H1 (cell line): ENCODE data around the gene DUSP23.

Experiments used
- NRF1 ChIP-seq: IDR thresholded peaks from 2 replicates; pipeline ENCODE4 v1.6.1; 2011; ENCODE audit warnings: mild to moderate bottlenecking, low read depth, low read length, improper control_type of control experiment
- TF ChIP-seq, protein P1 (sequence below), 3 experiments: IDR thresholded peaks; 1 replicate in 2 of 3; 2 replicates in 1 of 3; pipeline versions ENCODE4 v1.5.1 to v1.6.1; 2011; ENCODE audit warnings: low read length in 3 of 3, mild to moderate bottlenecking in 3 of 3, inconsistent platforms in 2 of 3, low read depth in 1 of 3, moderate library complexity in 1 of 3; ENCODE audit not compliant: insufficient read depth in 1 of 3; ENCODE audit errors: control extremely low read depth in 1 of 3

DNA sequence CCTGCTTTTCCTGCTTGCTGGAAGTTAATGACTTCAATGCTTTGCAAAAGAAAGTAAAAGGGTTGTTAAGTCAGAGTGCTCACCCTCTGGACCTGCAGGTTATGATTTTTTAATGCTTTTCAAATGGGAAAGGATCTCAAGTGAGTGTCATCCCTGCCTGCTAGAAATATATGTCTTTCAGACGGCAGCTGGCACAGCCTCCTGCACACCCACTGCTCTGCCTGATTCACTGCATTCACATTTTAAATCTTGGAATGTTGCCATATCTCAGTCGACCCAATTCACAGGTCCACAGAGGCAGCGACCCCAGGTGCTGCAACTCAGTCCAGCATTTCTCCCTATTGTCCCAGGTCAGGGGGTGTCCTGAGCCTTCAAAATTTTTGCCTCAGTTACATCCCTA is 10.7 kb downstream of the DUSP23 start:
- TF ChIP-seq NRF1 = no peak
- TF ChIP-seq, protein P1, sequence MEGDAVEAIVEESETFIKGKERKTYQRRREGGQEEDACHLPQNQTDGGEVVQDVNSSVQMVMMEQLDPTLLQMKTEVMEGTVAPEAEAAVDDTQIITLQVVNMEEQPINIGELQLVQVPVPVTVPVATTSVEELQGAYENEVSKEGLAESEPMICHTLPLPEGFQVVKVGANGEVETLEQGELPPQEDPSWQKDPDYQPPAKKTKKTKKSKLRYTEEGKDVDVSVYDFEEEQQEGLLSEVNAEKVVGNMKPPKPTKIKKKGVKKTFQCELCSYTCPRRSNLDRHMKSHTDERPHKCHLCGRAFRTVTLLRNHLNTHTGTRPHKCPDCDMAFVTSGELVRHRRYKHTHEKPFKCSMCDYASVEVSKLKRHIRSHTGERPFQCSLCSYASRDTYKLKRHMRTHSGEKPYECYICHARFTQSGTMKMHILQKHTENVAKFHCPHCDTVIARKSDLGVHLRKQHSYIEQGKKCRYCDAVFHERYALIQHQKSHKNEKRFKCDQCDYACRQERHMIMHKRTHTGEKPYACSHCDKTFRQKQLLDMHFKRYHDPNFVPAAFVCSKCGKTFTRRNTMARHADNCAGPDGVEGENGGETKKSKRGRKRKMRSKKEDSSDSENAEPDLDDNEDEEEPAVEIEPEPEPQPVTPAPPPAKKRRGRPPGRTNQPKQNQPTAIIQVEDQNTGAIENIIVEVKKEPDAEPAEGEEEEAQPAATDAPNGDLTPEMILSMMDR (IDR thresholded peaks at IDR 0.05; ENCODE audit: control extremely low read depth in 1 of 3, insufficient read depth in 1 of 3, low read depth in 1 of 3, low read length in 3 of 3) = no peak
